ENCODE results near the gene SCRN2. TPM values are rescaled to one million over a fixed set of nuclear protein-coding genes. Genes with fewer than 3 reads are reported as not detected.

Gene SCRN2
- total RNA-seq, 1 donor from 2014 or later: 24.3 TPM

Other genes with a start within 250 kb of the SCRN2 start
- gene KPNB1, start 191.4 kb downstream of the SCRN2 start, total RNA-seq: 727 and 736 TPM in 2 replicates
- 9.3 and 10.9 TPM in 2 replicates for gene TBKBP1, start 147.1 kb downstream of the SCRN2 start, total RNA-seq
- 63.0 and 66.4 TPM in 2 replicates for gene TBX21, start 108.0 kb downstream of the SCRN2 start, total RNA-seq
- 18.1 and 18.4 TPM in 2 replicates for gene OSBPL7, start 19.5 kb downstream of the SCRN2 start, total RNA-seq
- gene MRPL10, start 9.7 kb downstream of the SCRN2 start, total RNA-seq: 55.0 and 58.3 TPM in 2 replicates
- 0.33 and 0.44 TPM in 2 replicates for gene LRRC46, start 9.6 kb downstream of the SCRN2 start, total RNA-seq
- gene SP6, start 9.9 kb upstream of the SCRN2 start, total RNA-seq: 0.05 TPM in 2 replicates
- 18.3 and 21.7 TPM in 2 replicates for gene SP2, start 55.0 kb upstream of the SCRN2 start, total RNA-seq
- 61.5 and 69.4 TPM in 2 replicates for gene PNPO, start 100.3 kb upstream of the SCRN2 start, total RNA-seq
- gene PRR15L, start 116.6 kb upstream of the SCRN2 start, total RNA-seq: not detected in 2 replicates
- 192 and 202 TPM in 2 replicates for gene CDK5RAP3, start 129.8 kb upstream of the SCRN2 start, total RNA-seq
- gene COPZ2, start 196.5 kb upstream of the SCRN2 start, total RNA-seq: 4.4 and 4.5 TPM in 2 replicates
- 85.2 and 93.1 TPM in 2 replicates for gene NFE2L1, start 207.1 kb upstream of the SCRN2 start, total RNA-seq